ENCODE measurements around the gene PER1. TPM values are rescaled to one million over a fixed set of nuclear protein-coding genes. Genes with fewer than 3 reads are reported as not detected.

The PER1 gene
- total and polyA plus RNA-seq, 9 of the 15 experiments (the other 6 are each of a cell fraction or from before 2014, with no cell fraction given), result 0.13 to 26.0 (median 3.4) TPM

DNA sequence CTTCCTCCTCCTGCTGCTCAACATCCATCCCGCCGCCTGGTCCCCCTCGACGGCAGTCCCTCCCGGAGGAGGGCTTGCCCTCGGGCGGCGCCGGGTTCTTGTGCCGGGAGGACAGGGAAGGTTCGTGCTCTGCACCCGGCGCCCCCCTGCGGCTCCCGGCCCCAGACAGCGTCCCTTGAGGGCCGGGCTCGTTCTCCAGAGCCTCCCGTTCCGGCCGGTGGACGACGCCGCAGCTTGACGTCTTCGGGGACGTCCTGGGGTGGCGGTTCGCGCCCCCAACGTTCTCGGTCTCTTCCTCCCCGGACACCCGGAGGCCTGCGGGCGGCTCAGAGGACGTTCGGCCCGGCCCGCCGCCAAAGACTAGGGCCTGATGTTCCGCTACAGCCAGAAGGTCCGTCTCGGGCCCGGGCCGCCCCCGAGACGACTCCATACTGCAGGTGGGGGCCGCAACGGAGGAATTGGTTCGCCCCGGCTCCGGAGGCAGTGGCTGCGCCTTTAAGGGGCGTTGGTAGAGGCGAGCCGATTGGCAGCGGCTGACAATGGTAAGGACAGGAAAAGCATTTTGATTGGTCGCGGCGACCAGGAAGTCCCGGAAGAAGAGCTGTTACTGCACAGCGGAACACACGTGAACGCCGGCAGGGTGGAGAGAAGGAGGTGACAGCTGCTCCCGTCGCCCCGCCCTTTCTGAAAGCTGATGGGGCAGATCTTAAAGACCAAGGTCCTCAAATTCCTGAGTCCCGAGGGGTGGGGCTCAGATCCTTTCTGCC lies 37.7 kb upstream of the PER1 start, which contains the start of gene BORCS6 (continued):
- TF ChIP-seq, protein P1, sequence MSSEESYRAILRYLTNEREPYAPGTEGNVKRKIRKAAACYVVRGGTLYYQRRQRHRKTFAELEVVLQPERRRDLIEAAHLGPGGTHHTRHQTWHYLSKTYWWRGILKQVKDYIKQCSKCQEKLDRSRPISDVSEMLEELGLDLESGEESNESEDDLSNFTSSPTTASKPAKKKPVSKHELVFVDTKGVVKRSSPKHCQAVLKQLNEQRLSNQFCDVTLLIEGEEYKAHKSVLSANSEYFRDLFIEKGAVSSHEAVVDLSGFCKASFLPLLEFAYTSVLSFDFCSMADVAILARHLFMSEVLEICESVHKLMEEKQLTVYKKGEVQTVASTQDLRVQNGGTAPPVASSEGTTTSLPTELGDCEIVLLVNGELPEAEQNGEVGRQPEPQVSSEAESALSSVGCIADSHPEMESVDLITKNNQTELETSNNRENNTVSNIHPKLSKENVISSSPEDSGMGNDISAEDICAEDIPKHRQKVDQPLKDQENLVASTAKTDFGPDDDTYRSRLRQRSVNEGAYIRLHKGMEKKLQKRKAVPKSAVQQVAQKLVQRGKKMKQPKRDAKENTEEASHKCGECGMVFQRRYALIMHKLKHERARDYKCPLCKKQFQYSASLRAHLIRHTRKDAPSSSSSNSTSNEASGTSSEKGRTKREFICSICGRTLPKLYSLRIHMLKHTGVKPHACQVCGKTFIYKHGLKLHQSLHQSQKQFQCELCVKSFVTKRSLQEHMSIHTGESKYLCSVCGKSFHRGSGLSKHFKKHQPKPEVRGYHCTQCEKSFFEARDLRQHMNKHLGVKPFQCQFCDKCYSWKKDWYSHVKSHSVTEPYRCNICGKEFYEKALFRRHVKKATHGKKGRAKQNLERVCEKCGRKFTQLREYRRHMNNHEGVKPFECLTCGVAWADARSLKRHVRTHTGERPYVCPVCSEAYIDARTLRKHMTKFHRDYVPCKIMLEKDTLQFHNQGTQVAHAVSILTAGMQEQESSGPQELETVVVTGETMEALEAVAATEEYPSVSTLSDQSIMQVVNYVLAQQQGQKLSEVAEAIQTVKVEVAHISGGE (CRISPR knock-in tag; IDR thresholded peaks at IDR 0.05), result peak in 1 of 3 experiments; percentile 59; a peak in 1 of 6 replicates
- TF ChIP-seq ZNF324 (CRISPR knock-in tag; IDR thresholded peaks at IDR 0.05), result peak; percentile 86
- no peak for TF ChIP-seq ZNF431 (CRISPR knock-in tag; IDR thresholded peaks at IDR 0.05)
- TF ChIP-seq, protein P2, sequence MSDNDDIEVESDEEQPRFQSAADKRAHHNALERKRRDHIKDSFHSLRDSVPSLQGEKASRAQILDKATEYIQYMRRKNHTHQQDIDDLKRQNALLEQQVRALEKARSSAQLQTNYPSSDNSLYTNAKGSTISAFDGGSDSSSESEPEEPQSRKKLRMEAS (CRISPR knock-in tag; IDR thresholded peaks at IDR 0.05), result no peak; the same call in 1 of the 2 replicates
- no peak for TF ChIP-seq MYBL2 (IDR thresholded peaks at IDR 0.05; ENCODE audit: low read depth)
- TF ChIP-seq MYBL2 (CRISPR knock-in tag; IDR thresholded peaks at IDR 0.05; ENCODE audit: borderline replicate concordance), result no peak
- TF ChIP-seq CAMTA2 (CRISPR knock-in tag; conservative IDR thresholded peaks at IDR 0.05), result no peak
- TF ChIP-seq ATF1 (CRISPR knock-in tag; IDR thresholded peaks at IDR 0.05), result no peak; the same call in 1 of the 2 replicates
- peak; percentile 75 for TF ChIP-seq ATF1 (tag; IDR thresholded peaks at IDR 0.05)
- peak; percentile 82 for TF ChIP-seq FOXM1 (IDR thresholded peaks at IDR 0.05; ENCODE audit: low read depth)
- TF ChIP-seq FOXM1 (CRISPR knock-in tag; IDR thresholded peaks at IDR 0.05; ENCODE audit: low read depth), result no peak
- no peak for TF ChIP-seq DDX20 (tag; IDR thresholded peaks at IDR 0.05; ENCODE audit: low read depth)
- TF ChIP-seq MNT (conservative IDR thresholded peaks at IDR 0.05), result peak; percentile 80 to 92
- no peak for TF ChIP-seq EP300 (IDR thresholded peaks at IDR 0.05; ENCODE audit: low read length)
- no peak for TF ChIP-seq FOXK1 (CRISPR knock-in tag; IDR thresholded peaks at IDR 0.05; ENCODE audit: borderline replicate concordance)
- peak; percentile 62 for TF ChIP-seq PCBP1 (IDR thresholded peaks at IDR 0.05; ENCODE audit: low read depth, low read length, poor library complexity, severe bottlenecking)

Data from K562 (cell line).